Panc1 (cell line): Measurements from ENCODE around the gene SP4. TPM values are rescaled to one million over a fixed set of nuclear protein-coding genes. Genes with fewer than 3 reads are reported as not detected.

Source experiments
- ATAC-seq: fragments of 200-7000 bp; cut with Tn5 transposase; 2 replicates; pipeline ENCODE4 v1.9.1; 2020; ENCODE audit warnings: mild to moderate bottlenecking, moderate library complexity
- BruUV-seq: library from RNA; stranded (reverse); fragments of 400-500 nt; replicated peaks from 2 replicates; lab custom pipeline; 2021; lab: Mats Ljungman, UMichigan
- CTCF ChIA-PET: fragments of 300-600 bp; sonication (Branson Sonifier 250); formaldehyde crosslinking; loops from one replicate; lab custom pipeline; 2022; ENCODE audit warnings: antibody characterized with exemption; lab: Charles Lee
- POLR2A ChIA-PET: fragments of 300-600 bp; sonication (Branson Sonifier 250); formaldehyde crosslinking; loops from one replicate; lab custom pipeline; 2022; ENCODE audit warnings: antibody characterized with exemption; lab: Charles Lee
- DNase-seq: peaks from one replicate; pipeline ENCODE4 v3.0.0-alpha.2; 2010; ENCODE audit warnings: low read depth, low spot score
- H3K27ac ChIP-seq: 2 replicates; pipeline ENCODE4 v1.5.1; 2011; ENCODE audit warnings: mild to moderate bottlenecking, low read length, inconsistent platforms
- H3K27me3 ChIP-seq: fragments of 200-500 bp; sonication (Bioruptor generic); 2 replicates; pipeline ENCODE4 v1.6.0; 2014; ENCODE audit warnings: low read length, inconsistent platforms; ENCODE audit not compliant: control insufficient read depth, insufficient read depth
- H3K36me3 ChIP-seq: fragments of 200-500 bp; sonication (Bioruptor generic); 2 replicates; pipeline ENCODE4 v1.5.1; 2014; ENCODE audit warnings: inconsistent platforms, mild to moderate bottlenecking, low read length, moderate library complexity; ENCODE audit not compliant: control insufficient read depth, insufficient read depth
- H3K4me1 ChIP-seq: 2 replicates; pipeline ENCODE4 v1.5.1; 2011; ENCODE audit warnings: inconsistent platforms, mild to moderate bottlenecking, low read length, moderate library complexity; ENCODE audit not compliant: control insufficient read depth, insufficient read depth
- H3K4me3 ChIP-seq, 2 experiments: 2 replicates each; pipeline ENCODE4 v1.5.1; 2011 to 2012; ENCODE audit warnings: low read depth in 2 of 2, low read length in 2 of 2, mild to moderate bottlenecking in 2 of 2, inconsistent platforms in 1 of 2, moderate library complexity in 1 of 2
- H3K9me3 ChIP-seq: fragments of 200-500 bp; sonication (Bioruptor generic); 2 replicates; pipeline ENCODE4 v1.5.1; 2014; ENCODE audit warnings: low read depth, mild to moderate bottlenecking, inconsistent platforms, low read length, moderate library complexity; ENCODE audit not compliant: control insufficient read depth, insufficient read depth
- POLR2AphosphoS5 ChIP-seq: IDR thresholded peaks from 2 replicates; pipeline ENCODE4 v1.6.1; 2012; ENCODE audit warnings: mild to moderate bottlenecking, low read depth, low read length, moderate library complexity
- REST ChIP-seq, 2 experiments: IDR thresholded peaks; 2 replicates each; pipeline ENCODE4 v1.6.1; 2011 to 2012; ENCODE audit warnings: low read depth in 2 of 2, control low read depth in 1 of 2, low read length in 1 of 2, mild to moderate bottlenecking in 1 of 2, moderate library complexity in 1 of 2; ENCODE audit not compliant: insufficient read depth in 1 of 2
- SIN3A ChIP-seq: IDR thresholded peaks from 2 replicates; pipeline ENCODE4 v1.6.1; 2012; ENCODE audit warnings: low read depth, mild to moderate bottlenecking, low read length, moderate library complexity, borderline replicate concordance; ENCODE audit not compliant: insufficient read depth
- TCF7L2 ChIP-seq: IDR thresholded peaks from 2 replicates; pipeline ENCODE4 v1.6.1; 2011; ENCODE audit warnings: mild to moderate bottlenecking, low read depth, low read length, inconsistent platforms
- in situ Hi-C: cut with HindIII; loops from 2 replicates; pipeline ENCODE4 v1.10.0; 2016; ENCODE audit warnings: low sequenced_read_pairs, low pct_unique_long_range_greater_than_20kb
- intact Hi-C: fragments of 100-400 bp; cut with micrococcal nuclease; formaldehyde crosslinking; loops from one replicate; pipeline ENCODE4 v1.10.0; 2022; ENCODE audit not compliant: unreplicated experiment
- total RNA-seq: library from RNA; stranded (reverse); gene quantifications from one replicate; pipeline ENCODE4 v1.2.1, GENCODE V29; 2021; ENCODE audit not compliant: unreplicated experiment
- TF ChIP-seq, protein P1 (sequence below): fragments of 450-650 bp; IDR thresholded peaks from 2 replicates; pipeline ENCODE4 v1.5.1; 2017; ENCODE audit warnings: mild to moderate bottlenecking

SP4 gene
- total RNA-seq, 1 experiment from 2014 or later: 10.4 TPM

DNA sequence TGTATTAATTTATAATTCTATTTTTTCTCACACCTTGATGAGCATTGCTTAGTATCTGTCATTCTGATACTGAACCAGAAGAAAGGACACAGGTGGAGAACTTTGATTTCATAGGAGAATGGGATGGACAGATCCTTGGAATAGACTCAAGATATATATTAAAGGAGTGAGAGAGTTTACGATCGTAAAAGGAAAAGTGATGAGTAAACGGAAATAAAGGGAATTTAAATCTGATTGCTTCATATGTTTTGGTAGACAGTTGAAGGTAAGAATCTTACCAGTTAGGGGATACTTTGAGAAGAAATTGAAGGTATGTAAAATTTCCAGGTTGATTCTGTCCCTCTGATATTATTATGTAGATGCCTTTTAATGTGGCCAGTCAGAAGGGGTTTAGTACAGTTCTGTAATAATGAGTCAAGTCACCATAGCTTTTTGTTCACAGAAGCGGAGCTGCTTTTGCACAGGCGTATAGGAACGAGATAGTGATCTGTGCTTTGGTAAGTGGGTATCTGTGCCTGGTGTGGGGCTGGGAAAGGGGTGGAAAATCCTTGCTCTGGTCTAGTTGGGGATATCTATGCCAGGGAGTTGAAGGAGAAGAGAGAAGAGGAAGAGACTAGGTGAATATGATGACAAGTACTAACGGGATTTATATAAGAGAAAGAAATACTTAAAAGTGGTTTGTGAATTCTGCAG is 15.4 kb downstream of the SP4 start:
- ATAC-seq: no peak
- POLR2A ChIA-PET: no interaction called here

DNA sequence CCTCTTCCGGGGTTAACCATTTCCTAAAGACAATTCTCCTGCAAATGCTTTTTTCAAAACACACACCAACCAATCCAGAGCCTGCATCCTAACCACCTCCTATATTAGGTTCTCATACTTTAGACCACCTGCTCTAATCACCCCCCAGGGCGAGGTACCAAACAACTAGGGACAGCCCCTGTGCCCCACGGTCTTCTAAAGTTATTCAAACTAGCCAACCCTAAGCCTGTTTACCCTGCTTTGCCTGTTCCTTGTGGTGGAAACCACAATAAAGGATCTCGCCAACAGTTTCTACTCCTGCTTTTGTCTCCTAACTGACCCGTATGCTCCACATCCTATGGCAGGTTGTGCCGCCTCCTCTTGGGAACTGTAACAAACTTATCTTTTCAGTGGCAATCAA is 21.1 kb downstream of the SP4 start:
- Histone ChIP-seq H3K36me3 (no peaks in the 10 kb centered on the region), H3K27ac (no peak overlapping the region), H3K4me3 (no peak overlapping the region), H3K9me3 (peaks cover 8% of the 10 kb centered on the region; the same call in 1 of the 2 replicates), H3K4me1 (no peaks in the 10 kb centered on the region), H3K27me3 (no peaks in the 10 kb centered on the region)
- TF ChIP-seq TCF7L2: no peak
- TF ChIP-seq POLR2AphosphoS5: no peak
- no peak for TF ChIP-seq SIN3A
- no peak for TF ChIP-seq REST (IDR thresholded peaks at IDR 0.05; ENCODE audit: insufficient read depth in 1 of 2, low read depth in 2 of 2, low read length in 1 of 2)
- TF ChIP-seq, protein P1, sequence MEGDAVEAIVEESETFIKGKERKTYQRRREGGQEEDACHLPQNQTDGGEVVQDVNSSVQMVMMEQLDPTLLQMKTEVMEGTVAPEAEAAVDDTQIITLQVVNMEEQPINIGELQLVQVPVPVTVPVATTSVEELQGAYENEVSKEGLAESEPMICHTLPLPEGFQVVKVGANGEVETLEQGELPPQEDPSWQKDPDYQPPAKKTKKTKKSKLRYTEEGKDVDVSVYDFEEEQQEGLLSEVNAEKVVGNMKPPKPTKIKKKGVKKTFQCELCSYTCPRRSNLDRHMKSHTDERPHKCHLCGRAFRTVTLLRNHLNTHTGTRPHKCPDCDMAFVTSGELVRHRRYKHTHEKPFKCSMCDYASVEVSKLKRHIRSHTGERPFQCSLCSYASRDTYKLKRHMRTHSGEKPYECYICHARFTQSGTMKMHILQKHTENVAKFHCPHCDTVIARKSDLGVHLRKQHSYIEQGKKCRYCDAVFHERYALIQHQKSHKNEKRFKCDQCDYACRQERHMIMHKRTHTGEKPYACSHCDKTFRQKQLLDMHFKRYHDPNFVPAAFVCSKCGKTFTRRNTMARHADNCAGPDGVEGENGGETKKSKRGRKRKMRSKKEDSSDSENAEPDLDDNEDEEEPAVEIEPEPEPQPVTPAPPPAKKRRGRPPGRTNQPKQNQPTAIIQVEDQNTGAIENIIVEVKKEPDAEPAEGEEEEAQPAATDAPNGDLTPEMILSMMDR: no peak
- no peak for DNase-seq
- POLR2A ChIA-PET: no interaction called here
- ATAC-seq: no peak
- no TSS peak for BruUV-seq
- intact Hi-C loops (no loop called here), in situ Hi-C loops (no loop called here)
- CTCF ChIA-PET: no interaction called here

More for the DNA sequence above, 15.4 kb downstream of the SP4 start:
- no peak for DNase-seq
- no TSS peak for BruUV-seq
- H3K9me3 ChIP-seq: no peaks in the 10 kb centered on the region
- H3K36me3 ChIP-seq: no peaks in the 10 kb centered on the region
- TF ChIP-seq, protein P1: no peak
- no peak for TF ChIP-seq POLR2AphosphoS5
- no peak for TF ChIP-seq SIN3A
- no peak for TF ChIP-seq REST (IDR thresholded peaks at IDR 0.05; ENCODE audit: insufficient read depth in 1 of 2, low read depth in 2 of 2, low read length in 1 of 2)
- no peak for TF ChIP-seq TCF7L2
- CTCF ChIA-PET: no interaction called here
- in situ Hi-C loops (no loop called here), intact Hi-C loops (no loop called here)
- no peaks in the 10 kb centered on the region for H3K4me1 ChIP-seq
- no peak overlapping the region for H3K4me3 ChIP-seq
- H3K27me3 ChIP-seq: no peaks in the 10 kb centered on the region
- no peak overlapping the region for H3K27ac ChIP-seq
